Fibroblast of villous mesenchyme (primary cell): ENCODE results near the gene SYCP1. TPM values are rescaled to one million over a fixed set of nuclear protein-coding genes. Genes with fewer than 3 reads are reported as not detected.

Source experiments
- DNase-seq: peaks from one replicate; pipeline ENCODE4 v3.0.0-alpha.2; 2010; ENCODE audit warnings: low read depth
- H3K4me3 ChIP-seq: 2 replicates; pipeline ENCODE4 v1.5.1; 2011; ENCODE audit warnings: low read depth, mild to moderate bottlenecking, low read length
- CTCF ChIP-seq: IDR thresholded peaks from 2 replicates; pipeline ENCODE4 v1.5.1; 2012; ENCODE audit warnings: low read depth, mild to moderate bottlenecking, low read length; ENCODE audit not compliant: insufficient read depth
- total RNA-seq: library from RNA; depleted of rRNA; stranded (reverse); fragments of >200 nt; gene quantifications from 2 replicates; pipeline ENCODE4 v1.2.3, GENCODE V29; 2012

SYCP1 gene
- total RNA-seq, 1 donor: not detected

- TF ChIP-seq CTCF: no peak
Observed at GRCh38 chr1:115029526-115029925, 174.9 kb downstream of the SYCP1 start, which contains the start of gene TSHB. Gene TSHB, plus strand, starts transcription at chr1:115029826. Its CDS starts 3,537 bp downstream, at chr1:115033363.

DNA sequence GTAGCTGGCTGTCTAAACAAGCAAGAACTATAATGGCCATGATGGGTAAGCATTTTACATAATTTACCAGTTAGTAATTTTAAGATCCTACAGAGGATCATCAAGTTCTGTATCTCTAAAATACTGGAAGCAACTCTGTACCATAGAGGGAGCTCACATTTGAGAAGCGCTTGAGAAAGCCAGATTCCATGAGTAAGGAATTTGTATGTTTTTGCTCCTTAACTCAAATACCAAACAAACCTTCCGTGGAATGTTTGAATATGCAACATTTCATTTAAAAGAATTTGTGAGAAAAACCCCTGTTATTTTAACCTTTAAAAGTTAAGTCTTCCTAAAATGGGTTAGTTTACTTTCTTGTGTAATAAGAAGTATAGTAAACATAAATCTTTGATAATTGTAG lies 176.9 kb downstream of the SYCP1 start:
- no peak overlapping the region for H3K4me3 ChIP-seq

More at GRCh38 chr1:115029526-115029925, 174.9 kb downstream of the SYCP1 start, which contains the start of gene TSHB:
- no peak within 1 kb of the TSS for H3K4me3 ChIP-seq
- DNase-seq: no peak

DNA sequence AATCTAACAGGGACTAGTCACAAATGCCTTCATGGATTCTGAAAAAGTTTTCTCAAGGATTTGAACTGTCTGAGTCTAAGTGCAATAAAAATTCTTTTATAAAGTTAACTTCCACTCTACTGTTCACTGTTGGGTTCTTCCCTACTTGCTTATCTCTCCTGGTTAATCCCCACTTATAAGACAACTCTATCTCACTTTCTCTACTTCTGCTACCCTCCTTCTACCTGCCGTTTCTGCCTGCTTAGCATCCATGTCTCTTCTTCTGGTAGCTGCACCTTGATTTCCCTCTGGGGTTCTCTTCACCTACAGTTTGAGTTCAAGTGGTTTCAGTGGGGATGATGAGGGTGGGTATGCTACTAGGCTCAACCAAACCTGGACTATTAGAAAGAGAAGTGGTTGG lies 181.0 kb downstream of the SYCP1 start:
- no peak overlapping the region for H3K4me3 ChIP-seq
- DNase-seq: no peak
- no peak for TF ChIP-seq CTCF

More for the DNA sequence above, 176.9 kb downstream of the SYCP1 start:
- DNase-seq: peak; percentile 6
- TF ChIP-seq CTCF: no peak

GRCh38 chr1:115036814-115037507 lies 182.3 kb downstream of the SYCP1 start:
- H3K4me3 ChIP-seq: no peak overlapping the region
- TF ChIP-seq CTCF: no peak
- DNase-seq: no peak

- no peak for TF ChIP-seq CTCF
- no peak overlapping the region for H3K4me3 ChIP-seq
- DNase-seq: no peak
Observed at GRCh38 chr1:115040501-115040900, 185.8 kb downstream of the SYCP1 start.

GRCh38 chr1:115041654-115042053 lies 187.0 kb downstream of the SYCP1 start:
- DNase-seq: peak; percentile 23
- peak; percentile 50 for TF ChIP-seq CTCF
- H3K4me3 ChIP-seq: no peak overlapping the region

Other genes starting within 250 kb of the SYCP1 start
- 2.6 and 3.2 TPM in 2 replicates for gene DENND2C, start 184.8 kb upstream of the SYCP1 start, total RNA-seq
- not detected in 2 replicates for gene AMPD1, start 159.3 kb upstream of the SYCP1 start, total RNA-seq
- gene NRAS, start 138.1 kb upstream of the SYCP1 start, total RNA-seq: 75.1 and 86.8 TPM in 2 replicates
- gene CSDE1, start 96.9 kb upstream of the SYCP1 start, total RNA-seq: 419 and 541 TPM in 2 replicates
- gene SIKE1, start 74.2 kb upstream of the SYCP1 start, total RNA-seq: 58.0 and 73.8 TPM in 2 replicates
- not detected in 2 replicates for gene TSHB, start 175.0 kb downstream of the SYCP1 start, total RNA-seq
- gene TSPAN2, start 234.6 kb downstream of the SYCP1 start, total RNA-seq: under 0.01 and 0.97 TPM in 2 replicates